Endodermal cell (in vitro differentiated cells): ENCODE results near the gene TAS2R16. TPM values are rescaled to one million over a fixed set of nuclear protein-coding genes. Genes with fewer than 3 reads are reported as not detected.
A peak's percentile ranks its signal among the peaks of the same experiment; 100 is the strongest.
"Not testable (repeated sequence)": the region's sequence is repeated elsewhere in the genome, so short reads cannot be mapped to it uniquely, and the experiment has no call there.

Experiments used
- DNase-seq: peaks from one replicate; pipeline ENCODE4 v3.0.0-alpha.2; 2017
- H3K27ac ChIP-seq: 2 replicates; pipeline ENCODE4 v1.5.1; 2013; ENCODE audit warnings: mild to moderate bottlenecking, low read depth, low read length, moderate library complexity
- H3K27me3 ChIP-seq: 2 replicates; pipeline ENCODE4 v1.6.1; 2013; ENCODE audit warnings: mild to moderate bottlenecking, low read length, moderate library complexity; ENCODE audit not compliant: insufficient read depth, control insufficient read depth, poor library complexity, severe bottlenecking
- H3K36me3 ChIP-seq: 2 replicates; pipeline ENCODE4 v1.7.0; 2013; ENCODE audit warnings: mild to moderate bottlenecking, low read length, moderate library complexity; ENCODE audit not compliant: control insufficient read depth, insufficient read depth
- H3K4me1 ChIP-seq: one replicate; pipeline ENCODE4 v1.7.0; 2013; ENCODE audit warnings: low read length; ENCODE audit not compliant: control insufficient read depth, insufficient read depth
- H3K4me3 ChIP-seq: 2 replicates; pipeline ENCODE4 v1.5.1; 2013; ENCODE audit warnings: mild to moderate bottlenecking, low read length, moderate library complexity
- H3K9ac ChIP-seq: 2 replicates; pipeline ENCODE4 v1.6.1; 2013; ENCODE audit warnings: mild to moderate bottlenecking, low read length, moderate library complexity; ENCODE audit not compliant: poor library complexity, severe bottlenecking; ENCODE audit errors: extremely low read depth
- H3K9me3 ChIP-seq: 2 replicates; pipeline ENCODE4 v1.6.1; 2013; ENCODE audit warnings: mild to moderate bottlenecking, low read length, moderate library complexity; ENCODE audit not compliant: control insufficient read depth
- H3K27ac Mint-ChIP-seq: 2 replicates; pipeline ENCODE4 v1.8.0; 2020; ENCODE audit warnings: mixed read lengths
- H3K27me3 Mint-ChIP-seq: 2 replicates; pipeline ENCODE4 v1.8.0; 2021; ENCODE audit warnings: mild to moderate bottlenecking, mixed read lengths; ENCODE audit not compliant: insufficient read depth
- H3K36me3 Mint-ChIP-seq: 2 replicates; pipeline ENCODE4 v1.8.0; 2020; ENCODE audit warnings: low read depth, mixed read lengths
- H3K4me1 Mint-ChIP-seq: 2 replicates; pipeline ENCODE4 v1.8.0; 2020; ENCODE audit warnings: mixed read lengths
- H3K4me3 Mint-ChIP-seq: 2 replicates; pipeline ENCODE4 v1.8.0; 2020; ENCODE audit warnings: mild to moderate bottlenecking, moderate library complexity, mixed read lengths
- H3K9me3 Mint-ChIP-seq: 2 replicates; pipeline ENCODE4 v1.8.0; 2020; ENCODE audit warnings: mild to moderate bottlenecking, mixed read lengths
- CTCF ChIP-seq: fragments of 200-600 bp; sonication (generic); conservative IDR thresholded peaks from 2 replicates; pipeline ENCODE4 v1.5.0; 2021; ENCODE audit warnings: antibody characterized with exemption, mild to moderate bottlenecking
- WGBS, 2 experiments: methylation state at CpG; one replicate each; pipeline versions ENCODE4 v1.1.5 to v1.1.7; 2013; ENCODE audit warnings: missing lambda C conversion rate in 2 of 2, mixed read lengths in 1 of 2; ENCODE audit not compliant: insufficient coverage in 1 of 2, insufficient read length in 1 of 2; 5-methylcytosine and 5-hydroxymethylcytosine counted together
- total RNA-seq, 2 donors: library from RNA; stranded (reverse); fragmentation: NEBNext Ultra II Directional in 1 of 2; extraction: Animal tissue kit (Norgen Biotek cat#: 25700) in 1 of 2; gene quantifications; 2 replicates in 1 of 2; 3 replicates in 1 of 2; pipeline ENCODE4 v1.2.1, GENCODE V29; 2021

The TAS2R16 gene
- total RNA-seq, 2 donors from 2014 or later, result not detected

- Histone ChIP-seq H3K4me3 (no peak overlapping the region), H3K27ac (no peak overlapping the region), H3K36me3 (no peaks in the 10 kb centered on the region), H3K4me1 (no peaks in the 10 kb centered on the region), H3K27me3 (no peaks in the 10 kb centered on the region), H3K9ac (no peak overlapping the region), H3K9me3 (no peaks in the 10 kb centered on the region)
- 78 to 100% methylated on average over 2 to 4 of the region's 6 CpGs for WGBS, 2 experiments
- H3K4me3 Mint-ChIP-seq, result no peak overlapping the region
- peaks cover 11% of the 10 kb centered on the region for H3K4me1 Mint-ChIP-seq
- DNase-seq, result no peak
- H3K9me3 Mint-ChIP-seq, result no peaks in the 10 kb centered on the region
- no peaks in the 10 kb centered on the region for H3K36me3 Mint-ChIP-seq
- no peaks in the 10 kb centered on the region for H3K27me3 Mint-ChIP-seq
- H3K27ac Mint-ChIP-seq, result peak overlapping the region; percentile 69
- no peak for TF ChIP-seq CTCF
Measured at GRCh38 chr7:122970740-122971725, 24.5 kb downstream of the TAS2R16 start.

- Histone ChIP-seq H3K36me3 (no peaks in the 10 kb centered on the region), H3K9ac (no peak overlapping the region), H3K27me3 (no peaks in the 10 kb centered on the region), H3K4me3 (no peak overlapping the region), H3K4me1 (no peaks in the 10 kb centered on the region), H3K27ac (no peak overlapping the region), H3K9me3 (no peaks in the 10 kb centered on the region)
- no peaks in the 10 kb centered on the region for H3K9me3 Mint-ChIP-seq
- DNase-seq, result no peak
- 91% methylated on average over 4 of the region's 4 CpGs; no CpG with 5 or more reads in 1 of the 2 experiments for WGBS, 2 experiments
- H3K27me3 Mint-ChIP-seq, result no peaks in the 10 kb centered on the region
- peaks cover 11% of the 10 kb centered on the region for H3K4me1 Mint-ChIP-seq
- no peak for TF ChIP-seq CTCF
- H3K36me3 Mint-ChIP-seq, result no peaks in the 10 kb centered on the region
- H3K27ac Mint-ChIP-seq, result no peak overlapping the region
- no peak overlapping the region for H3K4me3 Mint-ChIP-seq
Measured at GRCh38 chr7:122968389-122968788, 27.1 kb downstream of the TAS2R16 start.

GRCh38 chr7:122965306-122965705, 30.2 kb downstream of the TAS2R16 start:
- no peak overlapping the region for H3K9ac ChIP-seq
- Mint-ChIP-seq H3K4me1 (peaks cover 4% of the 10 kb centered on the region), H3K36me3 (no peaks in the 10 kb centered on the region), H3K27me3 (no peaks in the 10 kb centered on the region), H3K27ac (no peak overlapping the region), H3K4me3 (no peak overlapping the region), H3K9me3 (no peaks in the 10 kb centered on the region)
- no peak for DNase-seq
- no peaks in the 10 kb centered on the region for H3K36me3 ChIP-seq
- no peak for TF ChIP-seq CTCF
- no peaks in the 10 kb centered on the region for H3K9me3 ChIP-seq
- no peaks in the 10 kb centered on the region for H3K27me3 ChIP-seq
- H3K27ac ChIP-seq, result no peak overlapping the region
- H3K4me1 ChIP-seq, result peaks cover 4% of the 10 kb centered on the region
- 92 to 93% methylated on average over 2 of the region's 2 CpGs for WGBS, 2 experiments
- no peak overlapping the region for H3K4me3 ChIP-seq

- not testable (repeated sequence) for H3K4me1 ChIP-seq, H3K27ac ChIP-seq, H3K4me1 Mint-ChIP-seq, DNase-seq, H3K36me3 Mint-ChIP-seq, H3K36me3 ChIP-seq, H3K4me3 Mint-ChIP-seq, H3K27me3 Mint-ChIP-seq, H3K4me3 ChIP-seq, H3K9me3 ChIP-seq, H3K9me3 Mint-ChIP-seq, H3K9ac ChIP-seq, H3K27ac Mint-ChIP-seq
- H3K27me3 ChIP-seq, result peaks cover 20% of the 10 kb centered on the region
- WGBS, 2 experiments, result 93% methylated on average over 2 of the region's 2 CpGs; no CpG with 5 or more reads in 1 of the 2 experiments
Measured at GRCh38 chr7:122953678-122954077, 41.8 kb downstream of the TAS2R16 start.
